ENCODE data around the gene CREB3. TPM values are rescaled to one million over a fixed set of nuclear protein-coding genes. Genes with fewer than 3 reads are reported as not detected.
A peak's percentile ranks its signal among the peaks of the same experiment; 100 is the strongest.

Gene CREB3
- total RNA-seq, 1 experiment from 2014 or later: 58.7 TPM

DNA sequence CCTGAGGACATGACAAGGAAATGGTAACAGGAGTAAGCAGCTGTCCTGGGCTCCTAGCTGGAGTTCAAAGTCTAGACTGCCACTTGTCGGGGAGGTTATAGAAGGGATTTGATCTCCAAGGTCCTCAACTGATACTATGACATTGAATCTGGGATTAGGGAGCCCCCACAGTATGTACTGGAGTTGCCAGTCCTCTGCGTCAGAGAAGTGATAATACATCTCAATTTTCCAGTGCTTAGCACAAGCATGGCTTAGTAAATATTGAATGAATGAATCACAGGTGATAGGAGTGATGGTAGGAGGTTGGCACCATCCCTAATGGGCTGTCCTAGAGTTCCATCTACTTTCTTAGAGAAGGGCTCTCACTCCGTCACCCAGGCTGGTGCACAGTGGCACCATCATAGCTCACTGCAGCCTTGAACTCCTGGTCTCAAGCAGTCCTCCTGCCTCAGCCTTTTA lies 36.5 kb upstream of the CREB3 start:
- intact Hi-C loops (cut with micrococcal nuclease): loop anchor here (2.0 kb wide), 1 partner anchor 33 kb away; no protein-coding TSS in a partner anchor
- ChIA-PET POLR2A (interaction anchor here (0.8 to 3.4 kb wide), 17 partner anchors 12 to 186 kb away, joined by 3 to 14 read pairs (median 4); partner anchors contain the start of genes ARHGEF39, CCDC107, CREB3 and GBA2), CTCF (interaction anchor here (0.5 to 8.1 kb wide), 29 partner anchors 8 to 1635 kb away, joined by 3 to 155 read pairs (median 6); partner anchors contain the start of genes ARHGEF39, CCDC107, CREB3 and GBA2)
- no TSS peak for BruUV-seq (replicated peaks)
- Mint-ChIP-seq H3K27ac (ENCODE audit: low read depth, unreplicated experiment) (no peak overlapping the region), H3K4me3 (ENCODE audit: unreplicated experiment) (no peak overlapping the region), H3K4me1 (ENCODE audit: insufficient read depth, unreplicated experiment) (peaks cover 5% of the 10 kb centered on the region), H3K36me3 (ENCODE audit: insufficient read depth, unreplicated experiment) (peaks cover 19% of the 10 kb centered on the region), H3K27me3 (ENCODE audit: insufficient read depth, unreplicated experiment) (no peaks in the 10 kb centered on the region), H3K9me3 (ENCODE audit: unreplicated experiment) (no peaks in the 10 kb centered on the region)
- TF ChIP-seq, protein P1, sequence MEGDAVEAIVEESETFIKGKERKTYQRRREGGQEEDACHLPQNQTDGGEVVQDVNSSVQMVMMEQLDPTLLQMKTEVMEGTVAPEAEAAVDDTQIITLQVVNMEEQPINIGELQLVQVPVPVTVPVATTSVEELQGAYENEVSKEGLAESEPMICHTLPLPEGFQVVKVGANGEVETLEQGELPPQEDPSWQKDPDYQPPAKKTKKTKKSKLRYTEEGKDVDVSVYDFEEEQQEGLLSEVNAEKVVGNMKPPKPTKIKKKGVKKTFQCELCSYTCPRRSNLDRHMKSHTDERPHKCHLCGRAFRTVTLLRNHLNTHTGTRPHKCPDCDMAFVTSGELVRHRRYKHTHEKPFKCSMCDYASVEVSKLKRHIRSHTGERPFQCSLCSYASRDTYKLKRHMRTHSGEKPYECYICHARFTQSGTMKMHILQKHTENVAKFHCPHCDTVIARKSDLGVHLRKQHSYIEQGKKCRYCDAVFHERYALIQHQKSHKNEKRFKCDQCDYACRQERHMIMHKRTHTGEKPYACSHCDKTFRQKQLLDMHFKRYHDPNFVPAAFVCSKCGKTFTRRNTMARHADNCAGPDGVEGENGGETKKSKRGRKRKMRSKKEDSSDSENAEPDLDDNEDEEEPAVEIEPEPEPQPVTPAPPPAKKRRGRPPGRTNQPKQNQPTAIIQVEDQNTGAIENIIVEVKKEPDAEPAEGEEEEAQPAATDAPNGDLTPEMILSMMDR (IDR thresholded peaks at IDR 0.05; ENCODE audit: unreplicated experiment): no peak
- DNase-seq (ENCODE audit: unreplicated experiment): no peak

- H3K27me3 Mint-ChIP-seq (ENCODE audit: insufficient read depth, unreplicated experiment): no peaks in the 10 kb centered on the region
- TF ChIP-seq, protein P1 (IDR thresholded peaks at IDR 0.05; ENCODE audit: unreplicated experiment): peak; percentile 72
- no TSS peak for BruUV-seq (replicated peaks)
- intact Hi-C loops (cut with micrococcal nuclease): loop anchor here (2.0 kb wide), 1 partner anchor 32 kb away; no protein-coding TSS in a partner anchor
- ChIA-PET CTCF (interaction anchor here (0.5 to 8.1 kb wide), 34 partner anchors 9 to 645 kb away, joined by 3 to 155 read pairs (median 5); partner anchors contain the start of genes ARHGEF39, CCDC107, CREB3 and GBA2), POLR2A (interaction anchor here (0.8 to 3.4 kb wide), 16 partner anchors 12 to 186 kb away, joined by 3 to 14 read pairs (median 4); partner anchors contain the start of genes ARHGEF39, CCDC107, CREB3 and GBA2)
- peaks cover 19% of the 10 kb centered on the region for H3K36me3 Mint-ChIP-seq (ENCODE audit: insufficient read depth, unreplicated experiment)
- DNase-seq (ENCODE audit: unreplicated experiment): peak; percentile 68
- H3K4me3 Mint-ChIP-seq (ENCODE audit: unreplicated experiment): no peak overlapping the region
- no peaks in the 10 kb centered on the region for H3K9me3 Mint-ChIP-seq (ENCODE audit: unreplicated experiment)
- no peaks in the 10 kb centered on the region for H3K4me1 Mint-ChIP-seq (ENCODE audit: insufficient read depth, unreplicated experiment)
- no peak overlapping the region for H3K27ac Mint-ChIP-seq (ENCODE audit: low read depth, unreplicated experiment)
Observed at GRCh38 chr9:35696520-35697215, 35.8 kb upstream of the CREB3 start.

GRCh38 chr9:35697486-35697885 lies 35.0 kb upstream of the CREB3 start:
- no peak for DNase-seq (ENCODE audit: unreplicated experiment)
- no peak overlapping the region for H3K27ac Mint-ChIP-seq (ENCODE audit: low read depth, unreplicated experiment)
- H3K4me1 Mint-ChIP-seq (ENCODE audit: insufficient read depth, unreplicated experiment): no peaks in the 10 kb centered on the region
- TF ChIP-seq, protein P1 (IDR thresholded peaks at IDR 0.05; ENCODE audit: unreplicated experiment): no peak
- no peak overlapping the region for H3K4me3 Mint-ChIP-seq (ENCODE audit: unreplicated experiment)
- intact Hi-C loops (cut with micrococcal nuclease): loop anchor here (2.0 kb wide), 1 partner anchor 31 kb away; no protein-coding TSS in a partner anchor
- H3K9me3 Mint-ChIP-seq (ENCODE audit: unreplicated experiment): no peaks in the 10 kb centered on the region
- H3K27me3 Mint-ChIP-seq (ENCODE audit: insufficient read depth, unreplicated experiment): no peaks in the 10 kb centered on the region
- BruUV-seq (replicated peaks): TSS peak; percentile 78
- H3K36me3 Mint-ChIP-seq (ENCODE audit: insufficient read depth, unreplicated experiment): peaks cover 19% of the 10 kb centered on the region
- ChIA-PET CTCF (interaction anchor here (0.6 to 8.1 kb wide), 25 partner anchors 8 to 166 kb away, joined by 3 to 155 read pairs (median 7); partner anchors contain the start of genes ARHGEF39, CCDC107, CREB3 and GBA2), POLR2A (interaction anchor here (1.5 to 3.4 kb wide), 6 partner anchors 11 to 51 kb away, joined by 3 to 14 read pairs (median 8); partner anchors contain the start of genes ARHGEF39, CCDC107, CREB3 and RMRP)

DNA sequence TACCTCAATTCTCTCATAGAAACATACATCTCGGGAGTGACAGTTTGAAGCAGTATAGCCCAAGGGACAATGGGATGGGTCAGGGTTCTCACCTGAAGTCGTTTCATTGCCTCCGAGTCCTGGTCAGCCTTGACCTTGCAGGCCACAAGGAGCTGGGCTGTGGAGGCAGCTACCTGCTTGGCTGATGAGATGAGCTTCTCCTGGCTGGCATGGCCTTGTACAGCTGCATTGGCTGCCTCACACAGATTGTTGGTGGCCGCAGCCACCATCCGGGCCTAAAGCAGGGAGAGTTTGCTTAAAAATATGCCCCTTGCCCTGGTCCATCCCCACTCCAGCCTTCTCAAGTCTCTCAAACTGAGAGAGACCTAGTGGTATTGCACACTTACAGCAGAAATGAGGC lies 34.2 kb upstream of the CREB3 start:
- no peaks in the 10 kb centered on the region for H3K9me3 Mint-ChIP-seq (ENCODE audit: unreplicated experiment)
- BruUV-seq (replicated peaks): no TSS peak
- ChIA-PET POLR2A (interaction anchor here (1.6 kb wide), 1 partner anchor 10 kb away, joined by 3 read pairs; no protein-coding TSS in a partner anchor), CTCF (interaction anchor here (0.5 to 8.1 kb wide), 11 partner anchors 9 to 114 kb away, joined by 3 to 155 read pairs (median 5); partner anchors contain the start of genes CREB3, GBA2, RGP1 and SPAG8)
- intact Hi-C loops (cut with micrococcal nuclease): no loop called here
- TF ChIP-seq, protein P1 (IDR thresholded peaks at IDR 0.05; ENCODE audit: unreplicated experiment): no peak
- H3K27me3 Mint-ChIP-seq (ENCODE audit: insufficient read depth, unreplicated experiment): no peaks in the 10 kb centered on the region
- DNase-seq (ENCODE audit: unreplicated experiment): no peak
- H3K4me1 Mint-ChIP-seq (ENCODE audit: insufficient read depth, unreplicated experiment): no peaks in the 10 kb centered on the region
- no peak overlapping the region for H3K27ac Mint-ChIP-seq (ENCODE audit: low read depth, unreplicated experiment)
- no peak overlapping the region for H3K4me3 Mint-ChIP-seq (ENCODE audit: unreplicated experiment)
- H3K36me3 Mint-ChIP-seq (ENCODE audit: insufficient read depth, unreplicated experiment): peaks cover 19% of the 10 kb centered on the region

Measured in MCF 10A (cell line).